ENCODE measurements around the gene SLC7A11.

DNA sequence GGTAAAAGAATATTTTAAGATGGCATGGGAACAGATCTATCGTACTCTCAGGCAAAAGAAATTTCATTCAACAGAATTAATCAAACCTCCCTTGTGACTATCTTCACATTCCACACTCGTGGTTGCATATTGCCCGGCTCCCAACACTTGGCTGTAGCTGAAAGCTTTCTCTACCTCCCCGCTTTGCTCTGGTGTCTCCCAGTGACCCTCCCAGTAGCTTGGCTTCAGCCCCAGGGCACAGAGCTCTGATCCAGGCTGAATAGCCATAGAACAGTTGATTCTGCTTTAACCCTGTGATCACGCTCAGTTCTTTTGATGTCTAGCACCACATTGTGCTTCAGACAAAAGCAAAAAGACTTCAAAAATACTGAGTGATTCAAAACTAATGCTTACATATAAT lies 24.6 kb downstream of the SLC7A11 start:
- TF ChIP-seq, protein P1, sequence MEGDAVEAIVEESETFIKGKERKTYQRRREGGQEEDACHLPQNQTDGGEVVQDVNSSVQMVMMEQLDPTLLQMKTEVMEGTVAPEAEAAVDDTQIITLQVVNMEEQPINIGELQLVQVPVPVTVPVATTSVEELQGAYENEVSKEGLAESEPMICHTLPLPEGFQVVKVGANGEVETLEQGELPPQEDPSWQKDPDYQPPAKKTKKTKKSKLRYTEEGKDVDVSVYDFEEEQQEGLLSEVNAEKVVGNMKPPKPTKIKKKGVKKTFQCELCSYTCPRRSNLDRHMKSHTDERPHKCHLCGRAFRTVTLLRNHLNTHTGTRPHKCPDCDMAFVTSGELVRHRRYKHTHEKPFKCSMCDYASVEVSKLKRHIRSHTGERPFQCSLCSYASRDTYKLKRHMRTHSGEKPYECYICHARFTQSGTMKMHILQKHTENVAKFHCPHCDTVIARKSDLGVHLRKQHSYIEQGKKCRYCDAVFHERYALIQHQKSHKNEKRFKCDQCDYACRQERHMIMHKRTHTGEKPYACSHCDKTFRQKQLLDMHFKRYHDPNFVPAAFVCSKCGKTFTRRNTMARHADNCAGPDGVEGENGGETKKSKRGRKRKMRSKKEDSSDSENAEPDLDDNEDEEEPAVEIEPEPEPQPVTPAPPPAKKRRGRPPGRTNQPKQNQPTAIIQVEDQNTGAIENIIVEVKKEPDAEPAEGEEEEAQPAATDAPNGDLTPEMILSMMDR (IDR thresholded peaks at IDR 0.05), result no peak
- no peak for TF ChIP-seq ZNF263 (CRISPR knock-in tag; IDR thresholded peaks at IDR 0.05; ENCODE audit: low read depth)

All from WTC11 (cell line).